Prostate gland (tissue), 2 donors: ENCODE data around the gene SEMA5A. TPM values are rescaled to one million over a fixed set of nuclear protein-coding genes. Genes with fewer than 3 reads are reported as not detected.

Experiments used
- DNase-seq: peaks from one replicate; pipeline ENCODE4 v3.0.0-alpha.2; 2019; ENCODE audit warnings: low spot score
- H3K27ac ChIP-seq, 2 donors: fragments of 200-600 bp; sonication (generic); 2 replicates each; pipeline ENCODE4 v1.5.1; 2017 to 2019
- H3K27me3 ChIP-seq: fragments of 200-600 bp; sonication (generic); replicated peaks from 2 replicates; pipeline ENCODE4 v1.5.1; 2019; ENCODE audit not compliant: insufficient read depth
- H3K36me3 ChIP-seq, 2 donors: fragments of 200-600 bp; sonication (generic); 1 replicate in 1 of 2; 2 replicates in 1 of 2; pipeline versions ENCODE4 v1.5.1 to v1.8.1; 2017 to 2019
- H3K4me1 ChIP-seq: fragments of 200-600 bp; sonication (generic); replicated peaks from 2 replicates; pipeline ENCODE4 v1.5.1; 2019
- H3K4me3 ChIP-seq, 2 donors: fragments of 200-600 bp; sonication (generic); 2 replicates each; pipeline ENCODE4 v1.5.1; 2017 to 2019
- H3K9me3 ChIP-seq: fragments of 200-600 bp; sonication (generic); 2 replicates; pipeline ENCODE4 v1.5.1; 2017
- POLR2A ChIP-seq: fragments of 450-650 bp; IDR thresholded peaks from one replicate; pipeline ENCODE4 v1.6.1; 2016; ENCODE audit warnings: antibody characterized with exemption, mild to moderate bottlenecking
- POLR2AphosphoS5 ChIP-seq: sonication (generic); formaldehyde crosslinking; IDR thresholded peaks from one replicate; pipeline ENCODE4 v1.6.1; 2017; ENCODE audit warnings: antibody characterized with exemption
- WGBS: methylation state at CpG from one replicate; pipeline ENCODE4 v1.1.5; 2018; 5-methylcytosine and 5-hydroxymethylcytosine counted together
- intact Hi-C: fragments of 100-400 bp; cut with DNase I; formaldehyde crosslinking; loops from one replicate; pipeline ENCODE4 v1.14.2; 2022
- total RNA-seq, 2 donors: library from RNA; depleted of rRNA; stranded (reverse); fragments of >200 nt; gene quantifications; one replicate each; pipeline ENCODE4 v1.1.0, GENCODE V29; 2016
- TF ChIP-seq, protein P1 (sequence below), 4 experiments: fragments of 200-600 bp in 2 of 4; fragments of 450-650 bp in 2 of 4; sonication (generic) in 2 of 4; IDR thresholded peaks; 1 replicate in 3 of 4; 2 replicates in 1 of 4; pipeline ENCODE4 v1.5.1; 2016 to 2019; ENCODE audit warnings: antibody characterized with exemption in 4 of 4, mild to moderate bottlenecking in 2 of 4, moderate library complexity in 2 of 4

The SEMA5A gene
- total RNA-seq, 2 donors from 2014 or later = 4.5 to 21.7 TPM

DNA sequence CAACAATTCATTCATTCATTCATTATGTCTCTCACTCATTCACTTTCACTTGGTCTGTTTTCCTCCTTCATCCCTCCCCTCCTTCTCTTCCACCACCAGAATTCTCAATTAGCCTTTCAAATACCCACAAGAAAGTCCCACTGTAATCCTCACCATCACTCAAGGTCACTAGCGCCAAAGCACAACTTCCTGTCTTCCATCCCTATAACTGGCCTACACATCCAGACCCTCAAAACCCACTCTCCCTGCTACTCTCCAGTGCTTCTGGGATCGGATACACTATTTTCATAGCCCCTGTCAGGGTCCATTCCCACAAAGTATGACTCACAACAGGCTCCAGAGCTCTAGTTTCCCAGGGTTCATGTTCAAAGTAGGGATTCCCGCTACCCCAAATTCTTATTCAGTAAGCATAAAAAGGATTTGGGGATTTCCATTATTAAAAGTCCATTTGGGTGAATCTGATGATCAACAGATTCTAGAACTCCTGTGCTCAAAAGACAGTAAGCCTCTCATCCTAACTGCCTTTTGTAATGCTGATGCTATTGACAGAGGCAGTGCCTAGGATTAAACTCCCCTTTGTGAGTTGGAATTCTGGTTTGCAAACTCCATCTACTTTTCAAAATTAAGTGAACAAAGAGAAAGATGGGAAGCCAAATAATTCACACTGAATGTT is 250.9 kb downstream of the SEMA5A start:
- no peak for TF ChIP-seq POLR2AphosphoS5
- TF ChIP-seq POLR2A = no peak
- Histone ChIP-seq H3K4me1 (no peaks in the 10 kb centered on the region), H3K9me3 (no peaks in the 10 kb centered on the region), H3K27ac (no peak overlapping the region), H3K4me3 (no peak overlapping the region), H3K27me3 (no peaks in the 10 kb centered on the region), H3K36me3 (no peaks in the 10 kb centered on the region)
- intact Hi-C loops = no loop called here
- no peak for DNase-seq
- WGBS = 73% methylated on average over 3 of the region's 3 CpGs

DNA sequence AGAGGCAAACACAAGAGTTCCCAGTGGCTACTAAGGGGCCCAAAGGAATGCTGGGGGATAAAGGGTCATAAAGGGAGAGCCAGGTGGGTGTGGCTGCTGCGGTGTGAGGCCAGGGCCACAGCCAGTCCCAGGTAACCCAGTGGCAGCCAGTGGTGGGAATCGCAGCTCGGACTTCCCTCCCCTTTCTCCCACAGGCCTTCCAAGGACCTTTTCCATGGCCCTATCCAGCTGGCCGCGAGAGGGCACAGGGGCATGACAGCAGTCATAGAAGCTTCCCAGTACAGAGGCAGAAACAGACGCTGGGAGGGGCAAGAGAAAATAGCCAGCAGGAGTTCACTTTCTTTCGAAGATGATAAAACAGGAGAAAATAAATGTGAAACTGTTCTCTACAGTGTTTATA is 257.6 kb downstream of the SEMA5A start:
- 74% methylated on average over 7 of the region's 7 CpGs for WGBS
- intact Hi-C loops = no loop called here

DNA sequence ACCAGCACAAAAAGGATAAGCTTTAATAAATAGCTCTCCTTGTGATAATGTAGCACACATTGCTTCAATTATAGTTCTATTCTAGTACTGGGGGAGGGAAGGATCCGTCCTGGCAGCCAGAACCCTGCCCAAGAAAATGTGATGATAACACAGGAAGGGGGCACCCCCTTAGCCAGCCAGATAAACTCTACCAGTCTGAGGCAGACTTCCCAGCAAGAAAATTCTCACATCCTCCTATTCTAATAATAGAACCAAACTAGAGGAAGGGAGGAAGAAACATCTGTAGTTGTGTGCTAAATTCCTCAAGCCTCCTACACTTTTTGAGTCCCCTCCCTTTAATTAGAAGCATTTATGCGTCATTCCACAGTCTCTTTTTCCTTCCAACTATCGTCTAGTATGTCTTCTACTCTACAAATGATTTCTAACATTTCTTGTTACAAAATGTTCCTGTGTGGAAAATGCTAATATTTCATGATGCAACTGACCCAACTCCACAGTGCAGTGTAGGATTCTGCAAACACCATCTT is 261.0 kb downstream of the SEMA5A start:
- no peak for TF ChIP-seq POLR2A
- TF ChIP-seq, protein P1, sequence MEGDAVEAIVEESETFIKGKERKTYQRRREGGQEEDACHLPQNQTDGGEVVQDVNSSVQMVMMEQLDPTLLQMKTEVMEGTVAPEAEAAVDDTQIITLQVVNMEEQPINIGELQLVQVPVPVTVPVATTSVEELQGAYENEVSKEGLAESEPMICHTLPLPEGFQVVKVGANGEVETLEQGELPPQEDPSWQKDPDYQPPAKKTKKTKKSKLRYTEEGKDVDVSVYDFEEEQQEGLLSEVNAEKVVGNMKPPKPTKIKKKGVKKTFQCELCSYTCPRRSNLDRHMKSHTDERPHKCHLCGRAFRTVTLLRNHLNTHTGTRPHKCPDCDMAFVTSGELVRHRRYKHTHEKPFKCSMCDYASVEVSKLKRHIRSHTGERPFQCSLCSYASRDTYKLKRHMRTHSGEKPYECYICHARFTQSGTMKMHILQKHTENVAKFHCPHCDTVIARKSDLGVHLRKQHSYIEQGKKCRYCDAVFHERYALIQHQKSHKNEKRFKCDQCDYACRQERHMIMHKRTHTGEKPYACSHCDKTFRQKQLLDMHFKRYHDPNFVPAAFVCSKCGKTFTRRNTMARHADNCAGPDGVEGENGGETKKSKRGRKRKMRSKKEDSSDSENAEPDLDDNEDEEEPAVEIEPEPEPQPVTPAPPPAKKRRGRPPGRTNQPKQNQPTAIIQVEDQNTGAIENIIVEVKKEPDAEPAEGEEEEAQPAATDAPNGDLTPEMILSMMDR (IDR thresholded peaks at IDR 0.05) = no peak
- no peak for TF ChIP-seq POLR2AphosphoS5
- no peak overlapping the region for H3K4me3 ChIP-seq
- no peaks in the 10 kb centered on the region for H3K9me3 ChIP-seq
- no peaks in the 10 kb centered on the region for H3K36me3 ChIP-seq
- H3K27ac ChIP-seq = peak overlapping the region in 1 of 2 donors; percentile 17
- no peaks in the 10 kb centered on the region for H3K27me3 ChIP-seq
- intact Hi-C loops = no loop called here
- no peak for DNase-seq
- H3K4me1 ChIP-seq = no peaks in the 10 kb centered on the region
- WGBS = 39% methylated on average over 3 of the region's 3 CpGs

More for the DNA sequence above, 257.6 kb downstream of the SEMA5A start:
- TF ChIP-seq, protein P1 (IDR thresholded peaks at IDR 0.05) = no peak
- TF ChIP-seq POLR2AphosphoS5 = no peak
- TF ChIP-seq POLR2A = no peak
- Histone ChIP-seq H3K27me3 (no peaks in the 10 kb centered on the region), H3K4me3 (no peak overlapping the region), H3K4me1 (no peaks in the 10 kb centered on the region), H3K27ac (no peak overlapping the region), H3K9me3 (no peaks in the 10 kb centered on the region), H3K36me3 (no peaks in the 10 kb centered on the region)
- DNase-seq = no peak

DNA sequence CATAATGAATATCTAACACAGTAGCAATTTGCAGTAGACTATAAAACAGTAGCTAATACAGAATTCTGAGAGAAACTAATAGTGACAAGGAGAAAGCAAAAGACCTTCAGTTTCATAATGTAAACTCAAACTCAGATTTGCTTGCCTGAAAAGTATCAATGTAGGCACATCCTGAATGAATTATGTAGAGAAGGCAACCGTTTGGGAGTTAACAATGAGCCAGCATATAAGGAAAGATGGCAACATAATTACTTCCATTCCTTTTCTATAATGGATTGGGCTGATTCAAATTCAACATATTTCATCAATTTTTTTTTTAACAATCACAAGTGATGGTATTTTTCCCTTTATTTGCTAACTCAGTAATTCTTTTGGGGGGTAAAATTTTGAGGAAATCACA is 261.6 kb downstream of the SEMA5A start:
- WGBS = 67% methylated on average over 1 of the region's 1 CpG
- H3K4me1 ChIP-seq = no peaks in the 10 kb centered on the region

DNA sequence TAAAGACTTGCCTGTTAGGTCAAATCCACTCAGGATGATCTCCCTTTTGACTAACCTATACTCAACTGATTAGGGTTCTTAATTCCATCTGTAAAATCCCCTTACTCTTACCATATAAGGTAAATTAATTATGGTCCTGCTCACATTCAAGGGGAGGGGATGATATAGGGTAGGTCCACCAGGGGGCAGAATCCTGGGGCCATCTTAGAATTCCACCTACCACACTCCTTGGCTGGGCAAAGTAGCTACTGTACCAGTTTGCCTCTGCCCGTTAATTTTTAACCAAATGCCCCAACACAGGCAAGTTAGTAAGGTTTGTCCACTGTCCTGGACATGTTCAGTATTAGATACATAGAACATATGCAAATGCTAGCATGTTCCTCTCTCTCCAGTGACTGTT is 262.4 kb downstream of the SEMA5A start:
- no peaks in the 10 kb centered on the region for H3K27me3 ChIP-seq
- no peak overlapping the region for H3K27ac ChIP-seq
- TF ChIP-seq POLR2A (no peak), POLR2AphosphoS5 (no peak)
- TF ChIP-seq, protein P1 (IDR thresholded peaks at IDR 0.05) = no peak
- no peak for DNase-seq
- no peaks in the 10 kb centered on the region for H3K36me3 ChIP-seq
- intact Hi-C loops = no loop called here
- WGBS = 96% methylated on average over 1 of the region's 1 CpG
- H3K4me3 ChIP-seq = no peak overlapping the region
- no peaks in the 10 kb centered on the region for H3K9me3 ChIP-seq
- H3K4me1 ChIP-seq = no peaks in the 10 kb centered on the region

More for the DNA sequence above, 261.6 kb downstream of the SEMA5A start:
- Histone ChIP-seq H3K9me3 (no peaks in the 10 kb centered on the region), H3K36me3 (no peaks in the 10 kb centered on the region), H3K27ac (no peak overlapping the region), H3K27me3 (no peaks in the 10 kb centered on the region), H3K4me3 (no peak overlapping the region)
- intact Hi-C loops = no loop called here
- TF ChIP-seq POLR2A (no peak), POLR2AphosphoS5 (no peak)
- TF ChIP-seq, protein P1 (IDR thresholded peaks at IDR 0.05) = no peak
- DNase-seq = no peak
